ENCODE results near the gene LRRC7. TPM values are rescaled to one million over a fixed set of nuclear protein-coding genes. Genes with fewer than 3 reads are reported as not detected.

LRRC7 gene
- total and polyA plus RNA-seq, 2 experiments from 2014 or later = 1.2 TPM; not detected in 1

GRCh38 chr1:69871412-69871811 is 303.7 kb downstream of the LRRC7 start (continued):
- TF ChIP-seq REST (IDR thresholded peaks at IDR 0.05; ENCODE audit: unreplicated experiment) = no peak

- ATAC-seq (no peak), DNase-seq (ENCODE audit: low spot score) (no peak)
- H4K20me1 ChIP-seq (replicated peaks; ENCODE audit: insufficient read depth) = no peaks in the 10 kb centered on the region
- H3K4me1 ChIP-seq (ENCODE audit: insufficient read depth) = no peaks in the 10 kb centered on the region
- no peaks in the 10 kb centered on the region for H3K79me2 ChIP-seq (replicated peaks; ENCODE audit: insufficient read depth)
- H3K4me3 ChIP-seq = no peak overlapping the region
- 0 out of 2 replicates have a peak overlapping the region, but pooled peaks have one; percentile 18 for H2AFZ ChIP-seq
- H3K36me3 Mint-ChIP-seq (ENCODE audit: low read depth) = no peaks in the 10 kb centered on the region
- H3K4me3 Mint-ChIP-seq = no peak overlapping the region
- no peaks in the 10 kb centered on the region for H3F3A ChIP-seq (replicated peaks; ENCODE audit: low read depth)
- no peaks in the 10 kb centered on the region for H3K27me3 Mint-ChIP-seq (ENCODE audit: insufficient read depth, low read depth, poor library complexity)
- H3K4me1 Mint-ChIP-seq = no peaks in the 10 kb centered on the region
- no peaks in the 10 kb centered on the region for H3K27me3 ChIP-seq (ENCODE audit: insufficient read depth)
- no peaks in the 10 kb centered on the region for H3K9me2 ChIP-seq (ENCODE audit: insufficient read depth)
- no peaks in the 10 kb centered on the region for H3K36me3 ChIP-seq (ENCODE audit: insufficient read depth)
- H3K9me3 Mint-ChIP-seq = no peaks in the 10 kb centered on the region; the same call in 2 of the 3 replicates
- no peak overlapping the region for H3K4me2 ChIP-seq
- no peak overlapping the region for H3K27ac Mint-ChIP-seq
- no peak overlapping the region for H3K27ac ChIP-seq (ENCODE audit: low read depth)
- TF ChIP-seq ZNF114 (CRISPR knock-in tag; IDR thresholded peaks at IDR 0.05) = no peak
- no peak for TF ChIP-seq CTCF (conservative IDR thresholded peaks at IDR 0.05; ENCODE audit: low read depth in 2 of 2)
- no peak for TF ChIP-seq CREB1 (CRISPR knock-in tag; IDR thresholded peaks at IDR 0.05; ENCODE audit: low read depth)
- no peak for TF ChIP-seq REST (IDR thresholded peaks at IDR 0.05; ENCODE audit: unreplicated experiment)
- TF ChIP-seq EZH2 (IDR thresholded peaks at IDR 0.05; ENCODE audit: low read depth, unreplicated experiment) = no peak
- no peak for TF ChIP-seq JUNB (IDR thresholded peaks at IDR 0.05; ENCODE audit: unreplicated experiment)
- no peak for TF ChIP-seq POLR2AphosphoS5 (IDR thresholded peaks at IDR 0.05; ENCODE audit: low read depth)
- no peak for TF ChIP-seq EZH2phosphoT487 (IDR thresholded peaks at IDR 0.05; ENCODE audit: unreplicated experiment)
- no peak for TF ChIP-seq NANOG (IDR thresholded peaks at IDR 0.05; ENCODE audit: borderline replicate concordance)
- no peak for TF ChIP-seq ZNF331 (CRISPR knock-in tag; IDR thresholded peaks at IDR 0.05; ENCODE audit: low read depth)
- no peak for TF ChIP-seq ETS1 (IDR thresholded peaks at IDR 0.05)
- no peak for TF ChIP-seq STAT1 (IDR thresholded peaks at IDR 0.05; ENCODE audit: unreplicated experiment)
These were observed 310.6 kb downstream of the LRRC7 start for GRCh38 chr1:69878338-69878737.
